Liver (tissue), 3 donors: Measurements from ENCODE around the gene LATS2.
"Not testable (repeated sequence)": the region's sequence is repeated elsewhere in the genome, so short reads cannot be mapped to it uniquely, and the experiment has no call there.

Experiments used
- CTCF ChIP-seq: fragments of 150-350 bp; IDR thresholded peaks from 2 replicates; pipeline ENCODE4 v1.5.1; 2017; ENCODE audit warnings: improper control_type of control experiment, low read depth, low read length; ENCODE audit not compliant: missing input control
- FOXA1 ChIP-seq: IDR thresholded peaks from 2 replicates; pipeline ENCODE4 v1.6.1; 2016; ENCODE audit warnings: antibody characterized with exemption
- GABPA ChIP-seq, 2 donors: IDR thresholded peaks in 1 of 2; conservative IDR thresholded peaks in 1 of 2; 2 replicates each; pipeline ENCODE4 v1.6.1; 2016; ENCODE audit warnings: antibody characterized with exemption in 2 of 2, mild to moderate bottlenecking in 1 of 2, moderate library complexity in 1 of 2
- RAD21 ChIP-seq, 2 donors: IDR thresholded peaks; 2 replicates each; pipeline ENCODE4 v1.6.1; 2016; ENCODE audit warnings: antibody characterized with exemption in 2 of 2, mild to moderate bottlenecking in 2 of 2
- REST ChIP-seq: IDR thresholded peaks from 2 replicates; pipeline ENCODE4 v1.6.1; 2016; ENCODE audit warnings: antibody characterized with exemption, mild to moderate bottlenecking
- RXRA ChIP-seq, 2 donors: IDR thresholded peaks; 2 replicates each; pipeline ENCODE4 v1.6.1; 2017 to 2018; ENCODE audit warnings: antibody characterized with exemption in 2 of 2, mild to moderate bottlenecking in 1 of 2
- SP1 ChIP-seq: IDR thresholded peaks from 2 replicates; pipeline ENCODE4 v1.6.1; 2018; ENCODE audit warnings: antibody characterized with exemption, mild to moderate bottlenecking
- TAF1 ChIP-seq: conservative IDR thresholded peaks from 2 replicates; pipeline ENCODE4 v1.6.1; 2016; ENCODE audit warnings: antibody characterized with exemption, mild to moderate bottlenecking
- YY1 ChIP-seq: IDR thresholded peaks from 2 replicates; pipeline ENCODE4 v1.6.1; 2016; ENCODE audit warnings: antibody characterized with exemption, mild to moderate bottlenecking
- ZBTB33 ChIP-seq: IDR thresholded peaks from 2 replicates; pipeline ENCODE4 v1.6.1; 2016; ENCODE audit warnings: antibody characterized with exemption
- donor health status: healthy.
- donor health status: healthy.

- not testable (repeated sequence) for TF ChIP-seq RXRA (IDR thresholded peaks at IDR 0.05); RAD21 (IDR thresholded peaks at IDR 0.05); SP1; GABPA (IDR thresholded peaks at IDR 0.05 in 1 of 2, conservative IDR thresholded peaks at IDR 0.05 in 1 of 2); FOXA1; CTCF; TAF1; REST; YY1; ZBTB33
These were observed 11.7 kb downstream of the LATS2 start for GRCh38 chr13:21049731-21050130.
